Measurements from ENCODE around the gene DOCK9.

DOCK9 gene

GRCh38 chr13:98844021-98844420 lies 133.8 kb downstream of the DOCK9 start:
- no peak for DNase-seq

GRCh38 chr13:98843482-98843877 lies 134.4 kb downstream of the DOCK9 start:
- DNase-seq, result no peak

- DNase-seq, result peak; percentile 88
Observed at GRCh38 chr13:98842858-98843481, 134.9 kb downstream of the DOCK9 start.

- no peak for DNase-seq
Observed at GRCh38 chr13:98842070-98842469, 135.8 kb downstream of the DOCK9 start.

GRCh38 chr13:98839856-98840769 lies 137.8 kb downstream of the DOCK9 start:
- peak; percentile 77 for DNase-seq

- no peak for DNase-seq
Observed at GRCh38 chr13:98838776-98839175, 139.1 kb downstream of the DOCK9 start.

- DNase-seq, result no peak
Observed at GRCh38 chr13:98837896-98838295, 140.0 kb downstream of the DOCK9 start.

GRCh38 chr13:98835156-98835555 lies 142.7 kb downstream of the DOCK9 start:
- DNase-seq, result no peak

- DNase-seq, result no peak
Observed at GRCh38 chr13:98834254-98834960, 143.5 kb downstream of the DOCK9 start.

- DNase-seq, result no peak
Observed at GRCh38 chr13:98831236-98831635, 146.6 kb downstream of the DOCK9 start.

- no peak for DNase-seq
Observed at GRCh38 chr13:98829541-98829940, 148.3 kb downstream of the DOCK9 start.

GRCh38 chr13:98828614-98829013 lies 149.2 kb downstream of the DOCK9 start:
- no peak for DNase-seq

GRCh38 chr13:98827449-98827848 lies 150.4 kb downstream of the DOCK9 start:
- DNase-seq, result no peak

GRCh38 chr13:98826146-98826545 lies 151.7 kb downstream of the DOCK9 start:
- no peak for DNase-seq

GRCh38 chr13:98825659-98826058 lies 152.2 kb downstream of the DOCK9 start:
- DNase-seq, result no peak

GRCh38 chr13:98824376-98825160 lies 153.3 kb downstream of the DOCK9 start:
- DNase-seq, result no peak

GRCh38 chr13:98823442-98823841 lies 154.4 kb downstream of the DOCK9 start:
- no peak for DNase-seq

- DNase-seq, result no peak
Observed at GRCh38 chr13:98822225-98822606, 155.6 kb downstream of the DOCK9 start.

- DNase-seq, result no peak
Observed at GRCh38 chr13:98821372-98822224, 156.3 kb downstream of the DOCK9 start.

GRCh38 chr13:98820744-98821371 lies 157.0 kb downstream of the DOCK9 start:
- no peak for DNase-seq

- no peak for DNase-seq
Observed at GRCh38 chr13:98820300-98820699, 157.6 kb downstream of the DOCK9 start.
